Activated naive CD4-positive, alpha-beta T cell treated with anti-CD3 and anti-CD28 coated beads, Interleukin-2, amount 50 U/mL, for 24 hours (primary cell): ENCODE measurements around the gene MPIG6B.

Experiments used
- H3K27ac Mint-ChIP-seq: one replicate; pipeline ENCODE4 v1.8.0; 2021; ENCODE audit warnings: mild to moderate bottlenecking, mixed read lengths
- H3K27me3 Mint-ChIP-seq: one replicate; pipeline ENCODE4 v1.8.0; 2021; ENCODE audit warnings: mixed read lengths
- H3K36me3 Mint-ChIP-seq: one replicate; pipeline ENCODE4 v1.8.0; 2021; ENCODE audit warnings: mixed read lengths
- H3K4me1 Mint-ChIP-seq: one replicate; pipeline ENCODE4 v1.8.0; 2021; ENCODE audit warnings: mixed read lengths
- H3K4me3 Mint-ChIP-seq: one replicate; pipeline ENCODE4 v1.8.0; 2021; ENCODE audit warnings: mild to moderate bottlenecking, mixed read lengths
- H3K9me3 Mint-ChIP-seq: one replicate; pipeline ENCODE4 v1.8.0; 2021; ENCODE audit warnings: mixed read lengths

The MPIG6B gene

DNA sequence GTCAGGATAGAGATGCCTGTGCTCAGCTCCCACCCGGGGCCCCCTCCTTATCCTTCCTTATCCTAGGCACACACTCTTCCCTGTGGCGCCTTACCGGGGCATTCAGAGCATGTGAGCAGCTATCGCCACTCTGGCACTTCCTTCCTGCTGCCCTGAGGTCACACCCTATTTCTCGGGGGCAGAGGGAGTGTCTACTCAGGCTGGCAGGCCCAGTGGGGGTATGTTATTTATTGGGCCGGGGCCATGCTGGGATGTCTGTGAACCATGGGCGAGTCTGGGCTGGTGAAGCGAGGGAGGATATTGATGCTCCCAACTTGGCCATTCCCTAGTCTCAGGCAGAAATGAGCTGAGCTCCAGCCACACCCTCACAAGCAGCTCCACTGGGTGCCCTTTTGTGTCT, 11.9 kb upstream of the MPIG6B start:
- peaks cover 19% of the 10 kb centered on the region for H3K4me1 Mint-ChIP-seq
- no peak overlapping the region for H3K27ac Mint-ChIP-seq
- H3K27me3 Mint-ChIP-seq = no peaks in the 10 kb centered on the region
- H3K4me3 Mint-ChIP-seq = no peak overlapping the region
- no peaks in the 10 kb centered on the region for H3K9me3 Mint-ChIP-seq
- H3K36me3 Mint-ChIP-seq = no peaks in the 10 kb centered on the region

DNA sequence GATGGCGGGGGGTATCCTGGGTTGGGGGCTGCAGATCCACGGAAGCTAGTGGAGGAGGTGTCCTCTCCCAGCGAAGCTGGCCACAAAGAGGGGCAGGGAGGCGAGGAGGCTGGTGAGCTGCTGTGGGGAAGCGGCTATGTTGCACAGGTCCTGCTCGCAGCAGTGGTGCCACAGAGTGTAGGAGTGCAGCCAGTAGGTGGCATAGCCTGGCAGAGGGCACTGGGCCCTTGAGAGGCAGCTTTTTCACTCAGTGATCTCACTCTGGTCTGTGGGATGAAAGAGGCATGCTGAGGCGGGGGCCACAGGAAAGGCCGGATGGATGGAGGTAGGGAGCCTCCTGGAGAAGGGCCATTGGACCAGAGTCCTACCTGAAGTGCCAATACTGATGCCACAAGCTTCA, 10.9 kb upstream of the MPIG6B start:
- Mint-ChIP-seq H3K9me3 (no peaks in the 10 kb centered on the region), H3K4me3 (no peak overlapping the region), H3K36me3 (no peaks in the 10 kb centered on the region), H3K27me3 (no peaks in the 10 kb centered on the region), H3K4me1 (peaks cover 19% of the 10 kb centered on the region), H3K27ac (no peak overlapping the region)

DNA sequence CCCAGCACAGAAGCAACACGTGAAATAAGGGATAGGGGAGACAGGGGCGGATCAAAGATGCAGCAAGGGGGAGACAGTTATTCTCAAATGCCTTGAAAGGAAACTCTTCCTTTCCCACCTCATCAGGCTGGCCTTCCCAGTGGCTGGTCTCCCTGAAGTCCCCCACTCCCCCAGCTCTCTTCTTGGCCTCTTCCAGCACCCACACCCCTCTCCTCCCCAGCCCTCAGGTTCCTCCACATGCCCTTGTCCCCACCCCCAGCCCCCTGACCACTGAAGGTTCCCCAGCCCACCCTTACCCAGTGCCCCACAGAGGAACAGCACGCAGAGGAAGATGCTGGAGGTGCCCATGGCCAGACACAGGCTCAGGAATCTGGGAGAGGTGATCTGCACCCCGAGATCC, 9.7 kb upstream of the MPIG6B start:
- Mint-ChIP-seq H3K4me1 (peaks cover 19% of the 10 kb centered on the region), H3K27me3 (no peaks in the 10 kb centered on the region), H3K27ac (no peak overlapping the region), H3K9me3 (no peaks in the 10 kb centered on the region), H3K36me3 (no peaks in the 10 kb centered on the region), H3K4me3 (no peak overlapping the region)

DNA sequence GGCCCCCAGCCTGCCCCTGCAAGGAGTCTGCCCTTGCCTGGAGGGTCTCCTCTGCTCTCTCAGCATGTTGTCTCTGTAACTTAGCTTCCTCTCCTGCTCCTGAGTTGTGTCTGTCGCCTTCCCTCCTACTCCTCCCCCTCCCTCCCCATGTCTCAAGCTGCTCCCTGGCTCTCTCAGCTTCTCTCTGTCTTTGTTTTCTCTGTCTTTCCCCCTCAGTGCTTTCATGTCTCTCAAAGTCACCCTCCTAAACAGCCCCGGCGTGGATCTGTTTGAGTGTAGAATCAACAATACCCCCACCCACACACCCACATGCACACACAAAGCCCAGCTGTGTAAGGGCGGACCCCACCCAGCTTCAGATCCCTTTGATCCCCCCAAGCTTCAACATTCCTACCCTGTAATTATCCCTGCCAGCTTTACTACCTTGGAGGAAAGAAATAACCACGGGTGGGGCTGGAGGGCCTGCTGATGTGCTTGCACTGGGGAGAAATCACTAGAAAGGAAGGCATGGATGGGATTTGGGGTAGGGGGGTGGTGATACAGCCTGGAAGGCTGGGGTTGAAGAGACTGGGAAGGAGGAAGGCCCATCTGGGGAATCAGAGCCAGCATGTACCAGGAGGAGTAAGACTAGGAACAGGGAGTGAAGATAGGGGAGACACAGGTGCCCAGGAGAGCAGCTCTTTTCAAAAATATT, 9.0 kb upstream of the MPIG6B start:
- Mint-ChIP-seq H3K4me3 (no peak overlapping the region), H3K36me3 (no peaks in the 10 kb centered on the region), H3K4me1 (peaks cover 19% of the 10 kb centered on the region), H3K27me3 (no peaks in the 10 kb centered on the region), H3K27ac (peak overlapping the region; percentile 17), H3K9me3 (no peaks in the 10 kb centered on the region)

DNA sequence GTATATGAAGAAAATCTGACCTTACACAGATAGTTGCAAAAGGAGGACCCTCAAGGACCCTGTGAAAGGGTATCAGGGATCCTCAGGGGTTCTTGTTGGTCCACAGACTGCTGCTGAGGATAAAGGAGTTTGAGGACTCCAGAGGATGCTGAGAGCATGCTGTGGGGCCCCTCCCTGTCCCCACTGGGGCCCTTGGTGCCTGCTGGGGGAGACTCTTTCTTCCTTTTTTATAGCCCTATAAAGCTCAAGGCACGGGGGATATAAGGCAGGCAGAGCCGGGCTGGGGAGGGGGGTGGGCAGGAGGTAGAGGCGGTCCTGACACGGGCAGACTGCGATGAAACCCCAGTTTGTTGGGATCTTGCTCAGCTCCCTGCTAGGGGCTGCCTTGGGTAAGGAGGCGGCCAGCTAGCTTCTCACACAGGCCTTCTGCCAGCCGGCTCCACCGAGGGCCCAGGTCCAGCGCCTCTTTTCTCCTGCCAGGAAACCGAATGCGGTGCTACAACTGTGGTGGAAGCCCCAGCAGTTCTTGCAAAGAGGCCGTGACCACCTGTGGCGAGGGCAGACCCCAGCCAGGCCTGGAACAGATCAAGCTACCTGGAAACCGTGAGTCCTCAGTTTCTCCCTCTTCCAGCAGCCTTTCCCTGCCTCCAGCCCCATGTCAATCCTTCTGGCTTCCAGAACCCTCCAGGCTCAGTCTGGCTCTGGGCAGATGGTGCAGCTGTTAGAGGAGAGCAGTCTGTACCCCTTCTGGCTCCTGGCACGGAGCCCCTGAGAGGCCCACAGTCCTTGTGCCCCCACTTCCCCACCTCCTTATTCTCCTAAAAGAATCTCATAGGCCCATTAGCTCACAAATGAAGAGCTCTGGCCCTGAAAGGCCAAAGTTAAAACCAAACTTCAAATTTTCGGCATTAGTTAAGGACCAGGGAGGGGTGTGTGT, 7.9 kb upstream of the MPIG6B start, which contains the start of gene LY6G6D:
Gene LY6G6D (plus strand): TSS at position 327 of the 937 bp plus-strand sequence. CDS start 8 bp downstream, at position 335.
- Mint-ChIP-seq H3K9me3 (no peaks in the 10 kb centered on the region), H3K4me1 (peaks cover 19% of the 10 kb centered on the region), H3K4me3 (no peak within 1 kb of the TSS), H3K36me3 (no peaks in the 10 kb centered on the region), H3K27ac (no peak within 1 kb of the TSS), H3K27me3 (no peaks in the 10 kb centered on the region)

DNA sequence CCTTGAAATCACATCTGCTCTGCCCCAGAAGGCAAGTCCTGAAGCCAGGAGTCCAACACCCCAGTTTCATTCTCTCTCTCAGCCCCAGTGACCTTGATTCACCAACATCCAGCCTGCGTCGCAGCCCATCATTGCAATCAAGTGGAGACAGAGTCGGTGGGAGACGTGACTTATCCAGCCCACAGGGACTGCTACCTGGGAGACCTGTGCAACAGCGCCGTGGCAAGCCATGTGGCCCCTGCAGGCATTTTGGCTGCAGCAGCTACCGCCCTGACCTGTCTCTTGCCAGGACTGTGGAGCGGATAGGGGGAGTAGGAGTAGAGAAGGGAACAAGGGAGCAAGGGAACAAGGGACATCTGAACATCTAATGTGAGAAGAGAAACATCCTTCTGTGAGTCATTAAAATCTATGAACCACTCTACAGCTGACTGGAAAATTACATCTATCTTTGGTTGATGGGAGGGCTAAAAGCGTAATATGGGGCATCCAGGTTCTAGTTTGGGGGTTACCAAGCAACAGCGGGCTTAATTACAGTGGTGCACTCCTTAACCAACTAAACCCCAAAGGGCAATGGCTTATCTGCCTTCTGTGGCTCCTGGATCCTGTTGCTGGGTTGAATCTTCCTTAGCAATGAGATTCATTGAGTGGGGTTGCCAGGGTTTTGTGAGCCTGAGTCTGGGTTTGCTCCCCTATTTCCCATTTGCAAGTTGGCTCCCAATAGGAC, 5.5 kb upstream of the MPIG6B start:
- Mint-ChIP-seq H3K9me3 (no peaks in the 10 kb centered on the region), H3K27me3 (no peaks in the 10 kb centered on the region), H3K36me3 (no peaks in the 10 kb centered on the region), H3K4me1 (peaks cover 5% of the 10 kb centered on the region), H3K27ac (peak overlapping the region; percentile 14), H3K4me3 (no peak overlapping the region)

DNA sequence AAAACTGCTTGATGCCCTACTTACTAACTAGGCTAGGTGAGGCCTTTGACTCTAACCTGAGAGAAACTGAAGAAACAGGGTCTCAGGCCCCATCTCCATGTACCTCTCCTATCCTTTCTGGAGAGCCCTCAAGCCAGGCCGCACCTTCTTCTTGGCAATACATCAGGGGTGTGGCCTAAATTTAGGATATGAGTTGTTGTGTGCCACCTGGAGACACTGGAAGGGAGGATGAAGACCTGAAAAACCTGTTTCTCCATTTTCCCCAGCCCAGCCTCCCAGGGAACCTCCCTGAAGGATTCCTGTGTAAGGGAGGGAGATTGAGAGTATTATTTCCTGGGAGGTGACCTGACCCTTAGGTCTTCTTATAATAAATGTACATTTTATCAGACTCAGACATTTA, 4.9 kb upstream of the MPIG6B start:
- H3K4me3 Mint-ChIP-seq = no peak overlapping the region
- H3K4me1 Mint-ChIP-seq = peaks cover 5% of the 10 kb centered on the region

DNA sequence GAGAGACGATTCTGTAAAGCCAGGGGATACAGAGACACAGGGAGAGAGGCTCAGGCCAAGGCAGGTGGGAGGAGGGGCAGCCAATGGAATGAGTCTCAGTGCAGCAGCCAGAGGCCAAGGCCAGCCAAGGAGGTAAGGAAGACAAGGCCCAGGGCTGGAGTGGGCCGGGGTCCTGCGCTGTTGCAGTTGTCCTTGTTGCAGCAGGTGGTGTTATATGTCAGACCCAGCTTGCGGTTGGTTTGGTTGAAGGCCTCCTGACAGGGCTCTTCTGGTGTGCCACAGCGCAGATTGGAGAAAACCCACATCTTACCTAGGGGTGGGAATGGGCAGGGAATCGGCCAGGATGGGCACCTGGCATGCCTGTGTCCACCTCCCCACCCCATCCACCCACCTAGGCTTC, 4.2 kb upstream of the MPIG6B start:
- Mint-ChIP-seq H3K27me3 (no peaks in the 10 kb centered on the region), H3K4me3 (no peak overlapping the region), H3K27ac (no peak overlapping the region), H3K36me3 (no peaks in the 10 kb centered on the region), H3K9me3 (no peaks in the 10 kb centered on the region), H3K4me1 (peaks cover 2% of the 10 kb centered on the region)

More for the DNA sequence above, 4.9 kb upstream of the MPIG6B start:
- no peaks in the 10 kb centered on the region for H3K9me3 Mint-ChIP-seq
- H3K27ac Mint-ChIP-seq = peak overlapping the region; percentile 46
- H3K36me3 Mint-ChIP-seq = no peaks in the 10 kb centered on the region
- no peaks in the 10 kb centered on the region for H3K27me3 Mint-ChIP-seq

DNA sequence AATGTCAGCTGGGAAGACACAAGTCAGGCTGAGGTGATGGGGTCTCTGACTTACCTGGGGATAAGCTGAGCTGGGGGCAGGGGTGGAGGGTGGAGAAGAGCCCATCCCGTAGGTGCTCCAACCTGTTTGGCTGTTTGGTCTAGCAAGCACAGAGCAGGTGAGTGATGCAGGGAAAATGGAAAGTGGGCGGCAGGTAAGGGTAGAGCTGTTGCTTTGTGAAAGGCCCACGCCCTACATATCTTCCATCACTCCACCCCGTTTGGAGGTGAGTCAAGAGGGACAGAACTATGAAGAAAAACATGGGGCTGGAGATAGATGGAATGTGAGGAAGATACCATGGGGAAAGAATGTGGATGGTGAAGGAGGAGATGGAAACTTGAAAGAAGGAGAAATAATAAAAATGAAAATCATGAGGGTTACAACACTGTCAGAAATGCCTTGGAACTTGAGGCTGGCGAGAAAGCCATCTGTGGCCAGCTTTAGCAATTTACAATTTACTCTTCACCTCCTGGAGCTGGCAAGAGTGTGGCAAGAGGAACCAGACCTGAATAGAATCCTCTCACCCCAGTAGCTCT, 2.9 kb upstream of the MPIG6B start:
- no peaks in the 10 kb centered on the region for H3K27me3 Mint-ChIP-seq
- no peaks in the 10 kb centered on the region for H3K36me3 Mint-ChIP-seq
- no peaks in the 10 kb centered on the region for H3K4me1 Mint-ChIP-seq
- H3K4me3 Mint-ChIP-seq = no peak overlapping the region
- no peak overlapping the region for H3K27ac Mint-ChIP-seq
- H3K9me3 Mint-ChIP-seq = no peaks in the 10 kb centered on the region

DNA sequence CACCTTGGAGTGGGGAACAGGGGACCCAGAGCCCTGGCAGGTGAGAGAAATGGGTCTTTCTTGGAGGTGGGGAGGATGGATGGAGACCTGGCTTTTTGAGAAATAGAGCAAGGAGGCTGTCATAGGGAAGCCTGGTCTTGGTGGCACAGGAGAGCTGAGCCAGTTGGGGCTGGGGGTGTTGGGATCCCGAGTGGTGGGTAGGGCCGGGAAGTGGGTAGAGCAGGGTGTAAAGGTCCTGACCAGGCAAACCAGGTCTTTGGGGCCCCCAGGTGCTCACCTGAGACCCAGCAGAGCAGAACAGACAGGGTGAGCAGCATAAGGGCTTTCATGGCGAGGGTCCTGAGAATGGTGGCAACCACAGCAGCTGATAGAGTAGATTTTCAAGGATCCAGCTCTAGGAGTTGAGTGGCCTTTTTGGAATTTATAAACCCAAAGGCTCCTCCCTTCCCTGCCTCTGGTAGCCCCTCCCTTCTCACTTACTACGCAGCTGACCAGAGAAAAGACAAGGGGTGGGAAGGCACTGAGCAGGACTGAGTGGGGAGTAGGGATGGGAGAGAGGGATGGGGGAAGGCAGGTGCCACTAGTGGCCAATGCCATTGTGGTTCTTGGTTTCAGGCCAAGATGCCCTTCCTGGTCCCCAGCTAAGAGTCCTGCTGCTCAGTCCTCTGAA, 1.7 kb upstream of the MPIG6B start, which contains the start of gene LY6G6C:
Gene LY6G6C (minus strand): TSS at position 396 of the 670 bp plus-strand sequence. CDS start 67 bp downstream, at position 329.
- Mint-ChIP-seq H3K36me3 (no peaks in the 10 kb centered on the region), H3K9me3 (no peaks in the 10 kb centered on the region), H3K27me3 (no peaks in the 10 kb centered on the region), H3K4me1 (peaks cover 10% of the 10 kb centered on the region), H3K27ac (peak within 1 kb of the TSS; percentile 48), H3K4me3 (no peak within 1 kb of the TSS)

DNA sequence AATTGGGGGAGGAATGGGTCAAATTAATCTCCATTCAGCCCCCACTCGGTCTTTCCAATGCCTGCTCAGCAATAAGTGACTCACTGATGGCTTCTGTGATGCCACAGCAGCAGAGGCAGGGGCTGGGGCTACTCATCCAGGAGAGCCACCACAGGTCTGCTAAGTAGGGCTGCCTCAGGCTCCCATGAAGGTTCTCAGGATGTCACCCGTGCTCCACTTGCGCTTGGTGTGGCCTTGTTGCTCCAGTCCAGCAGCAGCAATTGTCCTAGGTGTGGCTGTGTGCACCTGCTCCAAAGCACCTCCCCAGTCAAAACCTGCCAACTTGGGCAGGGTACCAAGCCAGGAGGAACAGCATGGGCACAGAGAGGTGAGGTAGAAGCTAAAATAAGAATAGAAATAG, 1.0 kb upstream of the MPIG6B start:
- H3K4me3 Mint-ChIP-seq = no peak overlapping the region
- peaks cover 17% of the 10 kb centered on the region for H3K4me1 Mint-ChIP-seq
- no peak overlapping the region for H3K27ac Mint-ChIP-seq
- no peaks in the 10 kb centered on the region for H3K27me3 Mint-ChIP-seq
- no peaks in the 10 kb centered on the region for H3K36me3 Mint-ChIP-seq
- H3K9me3 Mint-ChIP-seq = no peaks in the 10 kb centered on the region

DNA sequence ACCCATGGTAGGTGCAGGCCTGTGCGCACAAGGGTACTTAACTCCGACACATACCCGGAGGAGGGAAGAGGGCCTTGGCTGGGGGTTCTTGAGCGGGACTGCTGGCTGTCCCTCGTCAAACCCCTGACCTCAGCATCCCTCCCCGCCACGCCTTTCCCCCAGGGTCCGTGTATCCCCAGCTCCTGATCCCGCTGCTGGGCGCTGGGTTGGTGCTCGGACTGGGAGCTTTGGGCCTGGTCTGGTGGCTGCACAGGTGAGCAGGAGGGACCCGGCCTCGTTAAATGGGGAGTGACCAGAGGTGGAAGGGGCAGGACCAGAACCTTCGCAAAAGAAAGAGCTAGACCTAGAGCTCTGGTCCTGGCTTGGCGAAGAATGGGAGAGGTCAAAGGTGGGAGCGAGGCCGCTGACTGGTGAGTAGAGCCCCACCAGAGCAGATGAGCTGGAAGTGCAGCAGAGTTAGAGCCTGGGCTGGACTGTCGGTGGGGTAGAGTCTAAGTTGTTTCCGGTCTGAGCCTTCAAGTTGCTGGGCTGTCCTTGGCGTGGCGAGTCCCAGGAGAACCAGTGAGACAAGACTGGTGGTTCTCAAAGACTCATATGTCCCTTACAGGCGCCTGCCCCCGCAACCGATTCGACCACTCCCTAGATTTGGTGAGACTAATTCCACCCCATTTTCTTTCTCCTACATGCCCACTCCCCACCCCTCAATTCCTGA, 963 bp downstream of the MPIG6B start:
- Mint-ChIP-seq H3K27me3 (no peaks in the 10 kb centered on the region), H3K27ac (no peak overlapping the region), H3K4me1 (peaks cover 32% of the 10 kb centered on the region), H3K36me3 (no peaks in the 10 kb centered on the region), H3K4me3 (no peak overlapping the region), H3K9me3 (no peaks in the 10 kb centered on the region)

DNA sequence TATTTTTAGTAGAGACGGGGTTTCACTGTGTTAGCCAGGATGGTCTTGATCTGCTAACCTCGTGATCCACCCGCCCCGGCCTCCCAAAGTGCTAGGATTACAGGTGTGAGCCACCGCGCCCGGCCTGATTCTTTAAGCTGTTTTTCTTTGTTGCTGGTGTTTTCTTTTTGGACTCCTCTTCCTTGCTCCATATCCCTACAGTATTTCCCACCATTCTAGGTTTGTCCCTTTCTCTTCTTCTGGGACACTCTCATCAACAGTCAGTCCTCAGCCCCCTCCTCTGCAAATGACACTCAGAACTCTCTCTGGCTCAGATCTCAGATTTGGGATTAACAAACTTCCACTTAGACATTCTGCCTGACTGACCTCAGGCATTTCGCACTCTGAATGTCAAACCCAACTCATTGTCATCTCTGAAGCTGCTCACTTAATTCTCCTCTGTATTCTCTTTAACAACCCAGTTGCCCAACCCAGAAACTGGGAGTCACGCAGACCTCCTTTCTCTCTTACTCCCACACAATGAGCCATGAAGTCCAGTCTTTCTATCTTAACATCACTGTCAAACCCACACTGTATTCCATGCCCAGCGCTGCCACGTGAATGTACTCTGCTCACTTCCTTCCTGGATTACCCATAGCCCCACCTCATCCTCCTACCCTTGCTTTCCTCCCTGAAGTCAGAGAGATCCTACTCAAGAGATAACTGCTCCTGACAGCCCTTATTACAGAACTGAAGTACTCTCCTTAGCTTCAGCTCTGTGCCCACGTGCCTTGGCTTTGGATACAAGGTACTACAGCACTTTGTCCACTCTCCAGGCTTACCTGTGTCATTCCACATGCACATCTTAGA, 2.6 kb downstream of the MPIG6B start:
- Mint-ChIP-seq H3K4me3 (no peak overlapping the region), H3K36me3 (no peaks in the 10 kb centered on the region), H3K4me1 (peaks cover 43% of the 10 kb centered on the region), H3K27ac (no peak overlapping the region), H3K27me3 (no peaks in the 10 kb centered on the region), H3K9me3 (no peaks in the 10 kb centered on the region)
